SK-N-DZ (cell line): ENCODE measurements around the gene ABLIM3. TPM values are rescaled to one million over a fixed set of nuclear protein-coding genes. Genes with fewer than 3 reads are reported as not detected.
A peak's percentile ranks its signal among the peaks of the same experiment; 100 is the strongest.

Experiments used
- DNase-seq: peaks from one replicate; pipeline ENCODE4 v3.0.0-alpha.2; 2015; ENCODE audit warnings: low spot score
- polyA plus RNA-seq, 2 experiments: library from polyadenylated mRNA; depleted of rRNA; stranded (reverse); fragments of >200 nt; gene quantifications; 2 replicates each; pipeline ENCODE4 v1.2.3, GENCODE V29; 2014

The ABLIM3 gene
- polyA plus RNA-seq (2014; cell fraction: cytosol; rRNA removed) = not detected in 2 replicates
- not detected in 2 replicates for polyA plus RNA-seq (2014; cell fraction: nucleus; rRNA removed)

DNA sequence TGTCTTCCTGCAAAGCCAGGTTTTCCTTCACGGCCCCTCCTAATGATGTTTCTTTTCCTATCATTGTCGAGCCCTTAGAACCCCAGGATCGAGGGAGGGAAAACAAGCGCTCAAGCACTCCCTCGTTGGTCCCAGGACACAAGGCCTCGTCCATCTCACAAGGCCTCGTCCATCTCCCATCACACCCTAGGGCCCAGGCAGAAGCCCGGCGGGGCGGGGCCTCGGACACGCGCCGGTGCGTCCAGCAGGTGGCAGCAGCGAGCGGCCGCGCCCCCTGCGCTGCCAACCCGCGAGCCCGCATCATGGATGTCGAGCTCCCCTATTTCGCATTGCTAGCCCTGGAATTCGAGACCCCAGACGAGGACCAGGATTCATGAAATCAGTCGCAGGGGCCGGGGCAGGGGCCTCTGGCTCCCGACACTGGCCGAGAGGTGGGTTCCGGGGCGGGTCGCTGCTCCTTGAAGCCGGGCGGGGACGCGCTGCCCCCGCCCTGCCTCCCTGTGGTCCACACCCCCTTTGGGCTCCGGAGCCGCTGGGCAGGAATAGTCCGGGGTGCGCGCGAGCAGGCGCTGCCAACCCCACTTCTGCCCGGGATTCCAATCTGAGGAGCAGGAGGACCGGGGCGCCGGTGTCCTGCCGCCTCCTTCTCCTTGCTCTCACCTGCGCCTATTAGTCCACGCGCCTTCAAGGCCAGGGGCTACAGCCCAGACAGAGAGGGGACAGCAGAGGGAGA, at the start of gene ABLIM3:
TSS of gene ABLIM3 (plus strand) at position 270 of the 733 bp plus-strand sequence. CDS start 603 bp downstream, outside the sequence.
- DNase-seq = peak; percentile 37

DNA sequence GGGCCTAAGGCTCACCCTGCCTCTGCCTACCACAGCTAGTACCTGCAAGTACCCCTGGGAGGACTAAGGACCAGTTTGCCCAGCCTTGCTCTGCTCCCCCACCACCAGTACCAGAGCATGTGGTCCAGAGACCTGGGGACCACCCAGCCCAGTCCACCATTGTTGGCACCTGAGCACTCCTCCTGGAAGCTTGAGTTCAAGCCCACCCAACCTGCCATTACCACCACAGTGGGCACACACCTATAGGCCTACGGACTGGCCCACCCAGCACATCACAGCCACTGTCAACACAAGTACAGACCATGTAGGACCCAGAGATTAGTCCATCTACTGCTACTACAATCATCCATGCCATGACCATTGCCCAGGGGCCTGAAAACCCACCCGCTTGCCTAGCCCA, 47.7 kb upstream of the ABLIM3 start:
- DNase-seq = no peak

DNA sequence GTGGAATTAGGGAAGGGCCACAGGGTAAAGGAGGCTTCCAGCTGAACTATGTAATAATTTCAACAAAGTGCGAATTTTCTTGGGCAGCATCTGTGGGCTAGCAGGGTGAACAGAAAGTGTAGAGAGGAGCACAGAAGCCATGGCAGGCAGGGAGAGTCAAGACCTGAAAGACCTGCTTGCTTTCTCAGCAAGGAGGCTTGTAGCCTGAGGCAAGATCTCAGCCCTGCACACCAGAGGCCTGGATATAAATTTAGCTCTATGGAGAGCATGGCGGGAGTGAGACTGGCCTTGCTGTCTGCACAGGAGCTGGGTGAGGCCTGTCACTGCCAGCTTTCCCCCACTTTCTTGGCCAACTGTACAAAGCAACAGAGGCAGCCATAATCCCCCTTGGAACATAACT, 46.3 kb upstream of the ABLIM3 start:
- no peak for DNase-seq

DNA sequence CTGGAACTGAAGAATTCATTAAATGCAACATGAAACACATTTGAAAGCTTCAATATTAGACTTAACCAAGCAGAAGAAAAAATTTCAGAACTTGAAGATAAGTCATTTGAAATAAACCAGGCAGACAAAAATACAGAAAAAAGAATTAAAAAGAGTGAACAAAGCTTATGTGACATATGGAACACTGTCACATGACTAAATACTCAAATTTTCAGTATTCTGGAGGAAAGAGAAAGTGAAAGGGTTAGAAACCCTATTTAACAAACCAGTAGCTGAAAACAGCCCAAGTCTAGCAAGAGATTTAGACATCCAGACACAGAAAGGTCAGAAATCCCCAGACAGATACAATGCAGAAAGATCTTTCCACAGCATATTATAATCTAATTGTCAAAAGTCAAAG, 41.4 kb upstream of the ABLIM3 start:
- DNase-seq = no peak

DNA sequence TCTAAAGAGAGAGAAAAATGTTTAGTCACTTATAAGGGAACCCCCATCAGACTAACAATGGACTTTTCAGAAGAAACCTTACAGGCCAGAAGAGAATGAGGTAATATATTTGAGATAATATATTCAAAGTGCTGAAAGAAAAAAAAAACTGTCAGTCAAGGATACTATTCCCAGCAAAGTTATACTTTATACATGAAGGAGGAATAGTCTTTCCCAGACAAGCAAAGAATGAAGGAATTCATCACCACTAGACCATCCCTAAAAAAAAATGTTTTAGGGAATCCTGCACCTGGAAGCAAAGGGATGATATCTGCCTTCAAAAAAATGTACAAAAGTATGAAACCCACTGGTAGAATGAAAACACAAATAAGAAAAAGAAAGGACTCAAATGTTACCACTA, 41.0 kb upstream of the ABLIM3 start:
- DNase-seq = no peak

DNA sequence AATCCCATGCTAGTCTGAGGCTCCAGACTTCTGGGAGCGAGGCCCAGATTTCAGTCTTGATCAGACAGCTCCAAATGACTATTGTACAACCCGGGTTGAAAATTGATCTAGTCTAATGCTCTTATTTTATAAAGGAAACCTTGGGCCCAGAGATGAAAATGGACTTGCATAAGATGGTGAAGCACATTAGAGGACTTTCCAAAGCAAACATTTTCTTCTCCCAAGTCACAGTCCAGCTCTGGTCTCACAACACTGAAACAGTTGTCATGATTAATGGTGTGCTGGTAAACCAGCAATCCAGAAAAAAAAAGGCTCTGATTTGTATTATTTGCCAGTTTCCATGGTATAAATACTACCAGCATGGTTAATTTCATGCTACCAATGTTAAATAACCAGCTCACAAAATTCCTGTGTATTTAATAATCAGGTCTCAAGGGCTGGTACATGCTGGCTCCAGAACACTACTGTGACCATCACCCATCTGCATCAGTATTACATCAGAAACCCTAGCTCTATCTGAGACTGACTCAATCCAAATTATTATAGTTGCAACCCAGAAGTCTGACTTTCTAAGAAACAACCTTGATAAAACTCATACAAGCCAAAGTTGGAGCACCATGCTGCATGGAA, 32.5 kb upstream of the ABLIM3 start:
- DNase-seq = no peak

DNA sequence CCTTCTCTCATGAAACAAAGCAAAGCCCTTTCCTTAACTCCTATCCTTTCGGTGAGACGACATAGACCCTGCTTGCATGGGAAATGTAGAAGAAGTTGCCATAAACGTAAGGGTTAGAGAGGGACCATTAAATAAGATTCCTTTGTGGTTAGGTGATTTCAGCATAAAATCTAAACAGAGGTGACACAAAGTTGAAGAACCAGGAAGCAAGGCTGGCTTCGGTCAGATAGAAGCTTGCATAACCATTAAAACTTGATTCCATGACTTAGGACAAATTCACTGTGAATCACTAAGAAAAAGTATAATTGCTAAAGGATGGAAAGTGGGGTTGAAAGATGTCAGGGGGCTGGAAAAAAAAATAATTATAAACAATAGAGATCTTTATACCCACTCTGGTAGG, 30.9 kb upstream of the ABLIM3 start:
- no peak for DNase-seq

DNA sequence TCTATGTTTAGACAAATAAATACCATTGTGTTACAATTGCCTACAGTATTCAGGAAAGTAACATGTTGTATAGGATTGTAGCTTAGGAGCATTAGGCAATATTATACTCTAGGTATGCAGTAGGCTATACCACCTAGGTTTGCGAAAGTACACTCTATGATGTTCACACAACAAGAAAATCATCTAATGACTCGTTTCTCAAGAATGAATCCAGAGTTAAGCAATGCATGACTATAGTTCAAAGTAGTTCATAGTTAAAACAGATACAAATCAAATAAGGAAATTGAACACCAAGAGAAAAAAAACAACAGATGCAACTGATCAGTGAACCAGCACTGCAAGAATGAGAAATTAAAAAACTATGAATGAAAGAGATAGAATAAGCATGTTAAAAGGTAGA, 27.6 kb upstream of the ABLIM3 start:
- DNase-seq = no peak

DNA sequence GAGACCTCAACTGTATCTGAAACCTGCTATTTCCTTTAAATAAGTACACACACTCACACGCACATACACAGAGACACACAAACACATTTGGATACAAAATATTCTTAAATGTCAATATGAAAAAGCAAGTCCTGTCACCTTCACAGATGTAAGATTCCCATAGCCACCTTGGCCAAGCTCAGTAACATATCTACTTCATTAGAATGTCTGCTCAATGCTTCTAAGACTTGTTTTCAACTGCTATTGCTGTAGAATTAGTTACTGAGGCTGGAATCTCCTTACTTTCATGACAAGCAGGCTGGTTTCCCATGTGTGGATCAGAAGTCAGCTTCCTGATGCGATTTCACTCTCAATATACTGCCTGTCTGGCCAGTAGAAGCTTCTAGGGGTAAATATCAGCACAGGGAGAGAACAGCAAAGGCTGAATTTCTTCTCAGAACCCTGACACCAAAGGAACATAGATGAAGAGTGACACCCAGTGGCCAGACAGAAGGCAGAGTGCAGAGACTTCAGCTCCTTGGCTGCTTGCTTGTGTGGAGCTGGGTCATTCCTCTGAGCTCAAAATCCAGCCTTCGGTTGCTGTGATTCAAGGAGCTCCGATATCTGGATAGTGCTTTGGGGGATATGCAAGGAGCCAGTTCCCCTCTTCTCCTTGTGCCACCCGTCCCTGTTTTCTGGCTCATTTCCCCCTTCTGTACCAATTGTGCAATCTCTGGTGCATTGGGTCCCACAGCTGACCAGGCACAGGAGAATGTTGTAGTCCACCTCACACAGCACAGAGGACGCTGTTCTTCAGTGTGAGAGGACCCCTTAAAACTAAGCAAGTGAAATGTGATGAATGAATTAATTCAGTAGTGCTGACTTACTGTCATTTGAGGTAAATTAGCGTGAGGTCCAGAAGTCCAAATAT, 26.6 kb upstream of the ABLIM3 start:
- DNase-seq = peak; percentile 36

DNA sequence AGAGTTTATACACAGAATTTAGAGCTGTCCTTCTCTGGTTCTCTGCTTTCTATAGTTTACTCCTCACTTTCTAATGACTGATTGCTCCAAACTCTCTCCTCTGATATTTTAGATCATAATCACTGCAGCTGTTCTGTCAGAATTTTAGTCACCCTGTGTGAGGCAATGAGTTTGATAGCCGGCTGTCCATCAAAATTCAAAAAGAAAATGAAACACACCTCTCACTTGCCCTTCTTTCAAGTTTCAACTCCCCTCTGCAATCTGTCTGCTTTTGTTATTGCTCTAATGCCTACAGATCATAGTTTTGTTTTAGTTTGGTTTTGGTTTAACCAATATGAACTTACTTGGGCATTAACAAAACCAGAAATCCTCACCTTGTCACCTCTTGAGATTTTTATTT, 23.3 kb upstream of the ABLIM3 start:
- no peak for DNase-seq

DNA sequence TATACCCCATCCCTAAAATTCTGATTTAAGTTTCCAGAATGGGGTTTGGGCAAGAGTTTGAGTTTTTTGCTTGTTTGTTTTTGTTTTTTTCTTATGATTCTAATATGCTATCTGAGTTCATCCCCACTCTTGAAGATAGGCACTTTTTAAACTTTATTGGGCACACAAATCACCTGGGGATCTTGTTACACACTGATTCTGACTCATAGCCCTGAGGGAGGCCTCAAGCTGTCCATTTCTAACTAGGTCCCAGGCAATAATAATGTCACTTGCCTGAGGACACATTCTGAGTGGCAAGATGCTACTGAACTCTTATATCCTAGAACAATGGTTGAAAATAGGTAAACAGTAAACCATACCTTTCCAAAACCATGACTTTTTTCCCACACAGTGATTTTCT, 22.8 kb upstream of the ABLIM3 start:
- DNase-seq = no peak

DNA sequence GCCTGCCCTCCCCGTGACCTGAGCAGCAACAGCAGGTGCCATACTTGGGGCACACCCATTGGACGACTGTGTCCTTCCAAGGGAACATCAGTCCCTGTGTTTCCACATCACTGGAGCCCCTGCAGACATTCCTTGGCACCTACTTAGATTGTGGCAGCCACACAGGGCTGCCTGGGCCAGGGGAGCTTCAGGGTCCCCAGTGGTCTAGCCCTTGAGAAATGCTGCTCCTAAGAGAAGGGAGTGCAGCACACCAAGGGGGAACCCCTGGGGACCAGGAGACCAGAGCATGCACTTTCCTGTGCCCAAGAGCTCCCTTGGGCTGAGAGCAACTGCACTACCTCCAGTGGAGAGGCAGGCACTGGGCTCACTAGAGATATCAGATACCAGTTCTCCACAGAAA, 20.1 kb upstream of the ABLIM3 start:
- no peak for DNase-seq

DNA sequence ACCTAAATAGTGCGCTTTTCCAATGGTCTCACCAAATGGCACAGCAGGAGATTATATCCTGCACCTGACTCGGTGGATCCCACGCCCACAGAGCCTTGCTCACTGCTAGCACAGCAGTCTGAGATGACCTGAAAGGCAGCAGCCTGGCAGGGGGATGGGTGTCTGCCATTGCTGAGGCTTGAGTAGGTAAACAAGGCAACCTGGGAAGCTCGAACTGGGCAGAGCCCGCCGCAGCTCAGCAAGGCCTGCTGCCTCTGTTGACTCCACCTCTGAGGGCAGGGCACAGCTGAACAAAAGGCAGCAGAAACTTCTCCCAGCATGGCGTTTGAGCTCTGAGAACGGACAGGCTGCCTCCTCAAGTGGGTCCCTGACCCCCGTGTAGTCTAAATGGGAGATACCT, 18.1 kb upstream of the ABLIM3 start:
- DNase-seq = no peak

DNA sequence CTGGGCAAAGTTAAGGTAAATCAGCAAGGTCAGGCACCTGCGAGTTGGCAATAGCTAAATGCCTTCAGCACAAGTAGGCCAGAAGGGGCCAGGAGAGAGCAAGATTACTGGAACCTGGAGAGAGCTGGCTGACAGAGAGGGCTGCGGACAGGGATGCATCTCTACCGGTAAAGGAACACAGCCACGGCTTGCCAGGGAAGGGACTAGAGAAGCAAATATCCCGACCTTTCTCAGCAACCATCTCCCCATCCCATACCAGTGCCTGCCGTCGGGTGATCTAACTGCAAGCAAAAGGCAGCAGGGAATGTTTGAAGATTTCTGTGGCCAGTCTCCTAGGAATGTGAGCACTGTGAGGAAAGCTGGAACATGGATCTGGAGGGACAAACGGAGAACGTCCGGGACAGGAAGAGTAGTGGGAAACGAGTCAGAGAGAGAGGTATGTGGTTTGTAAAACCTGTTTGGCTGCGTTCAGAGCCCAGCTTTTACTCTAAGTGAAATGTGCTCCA, 15.9 kb upstream of the ABLIM3 start:
- no peak for DNase-seq

DNA sequence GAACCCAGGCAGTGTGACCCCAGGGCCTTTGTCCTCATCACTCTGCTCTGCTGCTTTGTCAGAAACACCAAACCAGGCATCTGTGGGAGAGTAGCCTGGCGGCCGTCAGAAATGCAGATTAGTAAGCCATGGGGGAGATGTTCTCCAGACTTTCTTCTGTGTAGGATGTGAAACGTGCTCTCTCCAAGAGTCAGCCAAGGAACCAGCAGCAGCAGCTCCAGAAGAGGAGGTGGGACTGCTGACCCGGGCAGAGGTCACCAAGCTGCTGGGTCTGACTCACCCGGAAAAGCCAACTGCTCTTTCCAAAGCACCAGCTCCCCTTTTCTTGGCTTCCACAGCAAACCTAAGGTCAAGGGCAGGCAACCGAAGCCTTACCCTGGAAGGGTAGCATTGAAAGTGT, 14.4 kb upstream of the ABLIM3 start:
- DNase-seq = no peak

DNA sequence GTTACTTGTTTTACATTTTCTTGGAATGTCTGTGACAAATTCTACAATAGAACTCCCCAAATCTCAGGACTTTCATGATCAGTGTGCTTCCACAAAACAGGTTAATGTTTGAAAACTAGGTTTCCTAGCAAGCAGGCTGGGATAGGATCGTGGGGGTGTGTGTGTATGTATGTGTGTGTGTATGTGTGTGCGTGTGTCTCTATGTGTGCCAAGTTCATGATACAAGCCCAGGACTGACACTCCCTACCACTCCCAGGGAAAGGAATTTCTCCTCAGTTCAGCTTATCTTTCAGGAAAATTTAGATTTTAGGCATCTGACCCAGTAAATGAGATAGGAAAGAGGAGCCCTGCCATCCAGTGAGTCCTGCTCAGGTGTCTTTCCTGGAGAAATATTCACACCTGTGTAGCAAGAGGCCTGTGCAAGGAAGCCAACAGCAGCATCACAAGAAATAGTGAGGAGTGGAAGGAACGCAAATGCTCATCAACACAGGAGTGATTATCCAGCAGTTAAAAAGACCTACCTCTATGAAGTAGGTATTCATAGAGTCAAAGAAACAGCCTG, 13.8 kb upstream of the ABLIM3 start:
- DNase-seq = no peak

DNA sequence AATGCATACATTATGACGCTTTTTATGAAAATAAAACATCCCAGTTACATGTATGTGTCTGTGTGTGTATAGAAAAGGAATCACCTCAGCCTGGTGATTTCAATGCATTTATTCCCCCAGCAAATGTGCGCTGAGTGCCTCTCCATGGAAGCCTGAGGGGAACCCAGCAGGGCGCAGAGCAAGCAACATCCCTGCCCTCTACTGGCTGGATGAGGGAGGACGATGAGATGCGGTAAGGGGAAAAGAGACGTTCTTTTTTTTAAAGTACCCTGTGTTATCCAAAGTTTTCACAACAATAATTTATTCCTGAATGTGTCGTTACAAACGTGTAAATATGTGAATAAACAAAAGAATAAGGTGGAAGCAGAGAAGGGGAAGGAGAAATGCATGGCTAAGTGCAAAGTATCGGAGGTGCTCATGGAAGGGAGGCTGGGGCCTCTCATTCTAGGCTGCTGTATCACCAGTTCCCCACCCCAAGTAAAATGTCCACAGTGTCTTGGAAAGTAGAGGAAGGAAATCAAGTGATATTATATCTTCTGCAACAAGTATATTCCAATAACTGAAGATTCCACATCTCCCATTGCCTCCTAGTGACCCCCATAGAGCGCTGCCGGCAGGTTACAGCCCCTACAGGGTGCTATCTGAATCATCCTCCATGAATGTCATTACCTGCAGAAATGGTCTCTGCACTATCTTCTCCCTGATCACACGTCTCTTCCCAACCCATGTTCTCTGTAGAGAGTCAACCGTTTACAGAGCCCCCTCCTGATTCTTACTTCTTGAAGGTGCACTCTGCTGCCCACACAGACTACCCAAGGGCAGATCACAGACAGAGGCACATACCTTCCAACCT, 13.0 kb upstream of the ABLIM3 start:
- DNase-seq = peak; percentile 15

DNA sequence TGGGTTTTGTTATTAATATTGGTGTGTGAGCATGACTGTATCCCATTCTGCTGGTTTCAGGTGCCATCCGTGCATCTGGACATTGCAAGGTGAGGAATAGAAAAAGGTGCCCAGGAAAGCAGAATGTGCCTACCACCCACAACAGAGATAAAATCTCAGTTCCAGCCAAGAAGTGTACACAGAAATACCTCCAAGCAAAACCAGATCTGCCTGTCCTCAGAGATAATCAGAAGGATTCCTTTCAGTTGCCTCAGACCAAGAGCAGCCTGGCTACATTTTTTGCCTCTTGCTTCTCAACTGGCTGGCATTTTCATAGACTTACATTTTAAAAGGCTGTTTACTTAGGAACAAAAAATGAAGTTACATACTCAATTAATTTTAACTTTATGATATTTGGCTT, 12.1 kb upstream of the ABLIM3 start:
- no peak for DNase-seq

DNA sequence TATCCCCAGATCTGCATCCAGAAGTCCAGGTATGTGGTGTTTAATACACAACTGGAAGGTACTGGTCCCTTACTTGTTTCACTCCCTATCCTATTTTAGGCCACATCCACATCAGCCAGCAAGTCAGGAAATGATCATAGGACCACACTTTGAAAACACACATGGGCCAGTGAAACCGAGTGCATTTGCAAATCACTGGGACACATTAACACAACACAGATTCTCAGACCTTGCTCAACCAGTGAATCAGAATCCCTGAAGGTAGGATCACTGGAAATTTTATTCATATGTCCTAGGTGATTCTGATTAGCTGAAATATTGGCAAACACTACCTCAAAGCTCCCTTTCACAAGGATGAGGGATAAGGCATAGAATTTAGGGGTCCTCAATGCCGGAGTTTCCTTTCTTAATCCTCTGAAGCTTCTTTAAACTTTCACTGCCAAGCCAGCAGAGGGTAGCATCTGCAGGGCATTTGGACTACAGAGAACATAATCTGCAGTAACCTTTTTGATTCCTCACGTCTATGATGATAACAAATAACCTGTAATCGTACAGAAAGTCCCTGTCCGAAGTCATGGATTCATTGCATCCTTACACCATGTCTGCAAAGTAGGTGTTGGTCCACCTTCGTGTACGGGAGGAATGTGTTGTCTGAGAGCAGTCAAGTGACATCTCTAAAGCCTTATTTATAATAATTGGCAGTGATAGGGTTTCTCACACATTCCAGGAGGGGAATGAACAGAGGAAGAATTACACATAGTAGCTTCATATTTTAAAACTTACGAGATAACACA, 11.0 kb upstream of the ABLIM3 start:
- DNase-seq = no peak

DNA sequence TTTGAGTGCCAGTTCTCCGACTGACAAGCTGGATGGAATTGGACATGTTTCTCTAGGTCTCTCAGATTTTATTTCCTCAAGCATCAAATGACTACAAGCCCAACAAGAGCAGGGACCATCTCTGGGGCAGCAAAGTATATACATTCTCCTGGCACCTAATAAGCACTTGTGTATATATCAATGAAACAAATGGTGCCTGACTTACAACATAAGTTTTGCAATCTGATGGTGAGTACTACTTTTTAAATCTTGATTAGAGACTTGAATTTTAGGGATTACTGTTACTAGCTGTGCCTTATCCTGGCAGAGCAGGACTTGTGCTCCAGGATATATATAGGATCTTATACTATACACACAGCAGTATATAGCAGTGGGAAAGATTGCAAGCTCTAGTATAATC, 8.8 kb upstream of the ABLIM3 start:
- DNase-seq = no peak
